GM12874 (cell line): Measurements from ENCODE around the gene TAP1.
A peak's percentile ranks its signal among the peaks of the same experiment; 100 is the strongest.

ENCODE experiments used
- CTCF ChIP-seq: IDR thresholded peaks from 2 replicates; pipeline ENCODE4 v1.5.1; 2011; ENCODE audit warnings: low read depth, mild to moderate bottlenecking, control low read depth, low read length, moderate library complexity; ENCODE audit not compliant: insufficient read depth

The TAP1 gene

GRCh38 chr6:32809171-32809570 lies 44.3 kb downstream of the TAP1 start:
- TF ChIP-seq CTCF = no peak

- peak; percentile 21; the same call in 1 of the 2 replicates for TF ChIP-seq CTCF
Measured at GRCh38 chr6:32807020-32807580, 46.4 kb downstream of the TAP1 start.

- TF ChIP-seq CTCF = no peak
Measured at GRCh38 chr6:32803416-32803815, 50.1 kb downstream of the TAP1 start.

GRCh38 chr6:32799740-32800139 lies 53.8 kb downstream of the TAP1 start:
- TF ChIP-seq CTCF = no peak

- no peak for TF ChIP-seq CTCF
Measured at GRCh38 chr6:32799168-32799567, 54.3 kb downstream of the TAP1 start.

- TF ChIP-seq CTCF = peak; percentile 71
Measured at GRCh38 chr6:32796848-32797776, 56.4 kb downstream of the TAP1 start.
